Ramos (cell line): ENCODE results near the gene TSSK6.

ENCODE experiments used
- in situ Hi-C: fragments of 300-500 bp; cut with MboI; formaldehyde crosslinking; loops from one replicate; pipeline ENCODE4 v1.14.3; 2022; ENCODE audit warnings: low sequenced_read_pairs; ENCODE audit not compliant: unreplicated experiment

Gene TSSK6

DNA sequence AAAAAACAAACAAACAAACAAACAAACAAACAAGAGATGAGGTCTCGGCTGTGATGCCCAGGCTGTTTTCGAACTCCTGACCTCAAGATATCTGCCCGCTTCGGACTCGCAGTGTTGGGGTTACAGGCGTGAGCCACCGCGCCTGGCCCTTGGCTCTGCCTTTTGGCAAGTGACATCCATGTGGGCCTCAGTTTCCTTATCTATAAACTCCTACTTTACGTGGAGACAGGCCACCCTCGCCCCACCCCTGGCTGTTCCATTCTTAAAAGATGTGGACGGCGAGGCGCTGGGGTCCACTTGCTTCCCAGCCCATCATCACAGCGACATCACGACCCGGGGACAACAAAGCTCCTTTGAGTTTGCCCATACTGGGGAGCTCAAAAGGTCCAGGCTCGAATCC lies 1.7 kb downstream of the TSSK6 start:
- in situ Hi-C loops = no loop called here

DNA sequence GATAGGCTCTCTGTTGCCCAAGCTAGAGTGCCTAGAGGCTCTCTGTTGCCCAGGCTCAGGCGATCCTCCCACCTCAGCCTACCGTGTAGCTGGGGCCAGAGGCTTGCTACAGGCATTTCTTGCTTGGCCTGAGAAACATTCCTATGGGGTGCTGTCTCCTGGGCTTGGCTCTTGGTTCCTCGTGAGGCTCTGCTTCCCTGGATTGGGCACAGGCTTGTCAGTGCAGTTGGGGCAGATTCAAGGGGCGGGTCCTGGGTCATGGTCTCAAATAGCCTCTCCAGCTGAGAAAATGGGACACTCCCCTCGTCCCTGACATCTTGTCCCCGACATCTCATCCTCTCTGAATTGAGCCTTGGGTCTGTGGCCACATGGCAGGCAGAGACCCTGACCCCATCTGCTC lies 4.9 kb downstream of the TSSK6 start:
- in situ Hi-C loops = no loop called here

DNA sequence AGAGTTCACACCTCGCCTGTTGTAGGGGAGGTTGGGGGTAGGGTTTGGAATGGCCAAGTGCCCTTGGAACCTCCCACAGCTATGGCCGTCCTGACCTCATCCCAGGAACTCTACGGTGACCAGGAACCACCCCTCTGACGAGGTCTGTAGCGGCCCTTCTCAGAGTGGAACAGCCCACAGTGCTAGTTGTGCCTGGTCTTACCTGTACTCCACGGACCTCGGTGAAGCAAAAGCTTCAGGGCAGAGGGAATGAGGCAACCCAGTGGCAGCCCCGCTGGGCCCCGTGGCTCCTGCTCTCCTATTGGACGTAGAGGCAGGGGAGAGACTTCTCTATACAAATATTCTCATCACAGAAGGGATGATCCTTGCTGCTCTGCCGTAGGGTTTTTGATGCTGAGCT lies 7.1 kb downstream of the TSSK6 start:
- in situ Hi-C loops = no loop called here

DNA sequence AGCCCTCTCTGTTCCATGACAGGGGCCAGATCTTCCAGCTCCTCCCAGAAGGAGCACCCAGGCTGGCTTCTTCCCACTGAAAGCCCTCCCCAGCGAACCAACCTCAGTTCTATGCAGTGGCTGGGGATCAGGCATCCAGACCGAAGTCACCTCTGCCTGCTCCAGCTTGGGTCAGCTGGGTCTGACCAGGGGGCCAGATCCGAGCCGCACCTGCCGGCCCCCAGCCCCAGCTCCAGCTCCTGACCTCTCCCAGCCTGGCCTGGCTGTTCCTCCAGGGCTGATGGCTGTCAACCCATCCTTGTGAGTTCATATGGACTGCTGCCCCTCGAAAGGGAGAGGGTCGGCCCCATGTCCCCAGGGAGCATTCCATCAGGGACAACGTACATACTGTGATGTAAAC lies 8.0 kb downstream of the TSSK6 start:
- in situ Hi-C loops = no loop called here

DNA sequence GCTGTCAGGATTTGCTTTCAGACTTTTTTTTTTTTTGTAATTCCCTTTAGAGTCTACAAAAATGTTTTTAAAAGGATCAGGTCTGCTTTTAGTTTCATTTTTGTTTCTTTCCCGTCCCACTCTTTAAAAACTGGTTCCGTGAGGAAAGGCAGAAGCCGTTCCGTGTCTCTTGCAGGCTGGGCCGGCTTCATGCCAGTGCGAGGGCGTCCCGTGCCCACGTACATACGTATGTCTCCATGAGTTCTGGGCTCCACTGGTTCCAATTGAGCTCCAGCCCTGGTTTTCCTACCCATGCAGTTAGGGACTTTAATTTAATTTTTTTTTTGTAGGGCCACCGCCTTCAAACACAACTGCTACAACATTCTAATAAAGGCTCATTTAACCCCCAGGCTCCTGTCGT lies 8.8 kb downstream of the TSSK6 start:
- in situ Hi-C loops = no loop called here

DNA sequence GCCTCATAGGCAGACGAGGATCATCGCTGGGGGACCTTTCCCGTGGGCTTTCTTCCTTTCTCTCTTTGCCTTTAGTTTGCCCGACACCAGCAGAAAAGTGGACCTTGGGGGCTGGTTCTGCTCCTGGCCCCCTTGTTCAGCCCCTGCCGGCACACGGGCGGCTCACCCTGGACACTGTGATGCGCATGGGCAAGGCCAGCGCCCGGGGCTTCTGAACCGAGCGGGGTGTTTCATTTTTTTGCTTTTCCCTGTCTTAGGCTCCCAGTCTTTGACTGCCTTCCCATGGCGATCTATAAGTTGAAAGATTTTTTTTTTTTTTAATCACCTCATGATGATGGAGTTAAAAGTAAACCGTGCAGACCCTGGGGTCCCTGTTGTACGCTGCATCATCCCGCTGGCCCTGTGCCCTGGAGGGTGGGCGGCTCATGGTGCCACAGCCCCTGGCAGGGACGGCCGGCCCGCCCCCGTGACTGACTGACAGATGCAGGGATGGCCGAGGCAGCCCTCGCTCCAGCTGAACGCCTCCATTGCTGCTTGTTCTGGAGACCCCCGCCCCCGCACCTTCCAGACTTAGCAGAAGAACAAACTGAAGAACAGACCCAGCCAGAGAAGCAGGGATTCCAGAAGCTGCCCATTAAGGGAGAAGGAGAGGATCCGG lies 9.6 kb downstream of the TSSK6 start:
- in situ Hi-C loops = no loop called here

DNA sequence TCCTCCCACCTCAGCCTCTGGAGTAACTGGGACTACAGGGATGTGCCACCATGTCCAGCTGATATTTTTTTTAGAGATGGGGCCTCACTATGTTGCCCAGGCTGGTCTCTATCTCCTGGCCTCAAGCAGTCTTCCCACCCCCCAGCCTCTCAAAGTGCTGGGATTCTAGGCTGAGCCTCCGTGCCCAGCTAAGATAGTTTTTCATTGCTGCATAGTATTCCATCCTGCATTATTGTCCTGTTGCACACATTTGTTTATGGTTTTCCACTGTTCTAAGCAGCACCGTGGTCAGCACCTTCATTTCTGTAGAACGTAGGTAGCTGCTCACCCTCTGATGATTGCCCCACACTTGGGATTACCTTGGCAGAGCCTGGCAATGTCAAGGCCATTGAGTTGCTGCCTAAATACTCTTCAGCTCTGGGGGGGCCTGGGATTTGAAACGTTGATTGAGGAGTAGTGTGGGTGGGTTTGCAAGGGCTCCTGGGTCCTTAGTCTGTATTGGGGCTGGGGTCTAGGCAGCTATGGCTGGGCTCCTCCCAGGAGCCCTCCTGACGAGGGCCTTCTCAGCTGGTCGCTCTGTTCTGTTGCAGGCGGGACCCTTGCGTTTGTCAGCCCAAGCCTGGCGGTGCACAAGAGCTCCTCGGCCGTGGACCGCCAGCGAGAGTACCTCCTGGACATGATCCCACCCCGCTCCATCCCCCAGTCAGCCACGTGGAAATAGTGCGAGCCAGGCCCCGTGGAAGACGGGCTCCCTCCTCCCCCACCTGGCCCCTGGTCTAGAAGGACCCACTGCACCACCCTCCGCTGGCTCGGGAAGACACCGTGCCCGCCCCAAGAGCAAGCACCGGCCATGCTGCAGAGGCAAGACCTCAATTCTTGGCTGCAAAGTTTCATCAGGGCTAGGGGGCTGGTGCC lies 10.3 kb downstream of the TSSK6 start:
- in situ Hi-C loops = no loop called here

DNA sequence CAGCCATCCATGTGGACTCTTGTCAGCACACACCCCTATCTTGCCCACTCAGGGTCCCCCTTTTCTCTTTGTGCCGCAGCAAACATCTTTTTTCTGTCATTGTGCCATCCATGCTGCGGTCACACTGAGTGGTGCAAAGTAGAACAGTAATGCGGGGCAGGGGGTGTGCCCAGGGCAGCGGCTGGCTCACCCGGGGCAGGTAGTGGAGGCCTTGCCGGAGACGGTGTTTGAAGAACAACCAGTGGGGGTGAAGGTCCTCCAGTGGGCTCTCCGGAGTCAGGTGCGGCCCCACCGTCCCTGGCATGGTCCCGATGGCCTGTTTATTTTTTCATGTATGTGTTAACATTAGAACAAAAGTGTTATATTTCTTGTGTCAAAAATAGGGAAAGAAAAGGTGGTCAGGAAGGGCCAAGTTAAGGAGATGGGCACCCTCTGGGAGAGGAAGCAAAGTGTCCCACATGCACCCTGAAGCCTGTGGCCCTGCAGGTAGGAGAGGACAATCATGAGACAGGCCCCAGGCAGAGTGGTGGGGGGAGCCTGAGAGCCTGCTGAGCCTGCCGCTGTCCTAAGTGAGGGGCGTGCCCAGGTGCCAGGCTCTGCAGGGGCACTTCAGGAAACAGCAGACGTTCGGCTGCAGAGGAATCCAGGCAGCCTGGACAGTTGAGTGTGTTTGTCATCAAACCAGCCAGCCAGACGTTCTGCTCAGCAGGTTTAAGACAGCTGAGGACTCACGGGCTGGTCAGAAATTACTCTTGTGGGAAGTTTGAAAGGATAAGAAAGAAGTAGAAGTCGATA lies 12.3 kb downstream of the TSSK6 start:
- in situ Hi-C loops = no loop called here

DNA sequence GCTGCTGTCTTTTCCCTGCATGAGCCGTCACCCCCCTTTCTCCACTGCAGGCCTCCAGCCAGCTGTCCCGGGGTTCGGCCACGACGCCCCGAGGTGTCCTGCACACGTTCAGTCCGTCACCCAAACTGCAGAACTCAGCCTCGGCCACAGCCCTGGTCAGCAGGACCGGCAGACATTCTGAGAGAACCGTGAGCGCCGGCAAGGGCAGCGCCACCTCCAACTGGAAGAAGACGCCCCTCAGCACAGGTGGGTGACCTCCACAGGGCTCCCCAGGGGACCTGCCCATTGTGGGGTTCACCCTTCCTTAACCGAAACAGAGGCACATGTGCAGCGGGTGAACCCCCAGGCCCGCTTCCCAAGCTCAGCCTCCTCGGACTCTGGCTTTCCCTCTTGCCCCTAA lies 13.1 kb downstream of the TSSK6 start:
- in situ Hi-C loops = no loop called here

DNA sequence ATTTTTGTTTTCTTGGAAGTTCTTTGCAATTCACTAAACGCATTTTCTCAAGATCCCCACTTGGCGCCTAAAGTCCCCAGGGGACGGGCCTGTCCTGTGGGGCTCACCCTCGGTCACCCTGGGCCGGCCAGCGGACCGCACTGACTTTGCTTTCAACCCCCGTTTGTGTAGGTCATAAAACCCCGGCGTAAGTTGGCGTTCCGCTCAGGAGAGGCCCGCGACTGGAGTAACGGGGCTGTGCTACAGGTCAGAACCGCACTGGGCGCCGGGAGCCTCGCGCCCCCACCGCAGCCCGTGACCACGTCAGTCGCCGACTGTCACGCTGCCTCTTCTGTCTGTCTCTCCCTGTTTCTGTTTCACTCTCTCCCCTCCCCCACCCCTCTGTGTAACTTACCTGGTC lies 13.6 kb downstream of the TSSK6 start:
- in situ Hi-C loops = no loop called here

DNA sequence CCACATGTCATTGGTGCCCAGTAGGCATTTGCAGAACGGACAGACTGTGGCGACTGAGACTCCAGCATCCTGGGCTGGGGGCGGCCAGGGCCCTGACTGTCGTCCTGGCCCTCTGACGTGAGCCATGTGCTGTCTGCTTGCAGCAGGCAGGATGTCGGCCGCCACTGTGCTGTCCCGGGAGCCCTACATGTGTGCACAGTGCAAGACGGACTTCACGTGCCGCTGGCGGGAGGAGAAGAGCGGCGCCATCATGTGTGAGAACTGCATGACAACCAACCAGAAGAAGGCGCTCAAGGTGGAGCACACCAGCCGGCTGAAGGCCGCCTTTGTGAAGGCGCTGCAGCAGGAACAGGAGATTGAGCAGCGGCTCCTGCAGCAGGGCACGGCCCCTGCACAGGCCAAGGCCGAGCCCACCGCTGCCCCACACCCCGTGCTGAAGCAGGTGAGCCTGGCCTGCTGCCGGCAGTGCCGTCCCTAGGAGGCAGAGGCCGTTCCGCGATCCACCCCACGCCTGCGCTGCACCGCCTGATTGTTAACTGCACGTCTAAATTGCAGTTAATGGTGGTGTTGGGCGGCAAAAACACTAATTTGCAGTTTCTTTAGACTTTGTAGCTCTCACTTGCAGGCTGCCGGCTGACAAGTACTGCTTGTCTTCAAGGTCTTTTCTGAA lies 14.2 kb downstream of the TSSK6 start:
- in situ Hi-C loops = no loop called here

DNA sequence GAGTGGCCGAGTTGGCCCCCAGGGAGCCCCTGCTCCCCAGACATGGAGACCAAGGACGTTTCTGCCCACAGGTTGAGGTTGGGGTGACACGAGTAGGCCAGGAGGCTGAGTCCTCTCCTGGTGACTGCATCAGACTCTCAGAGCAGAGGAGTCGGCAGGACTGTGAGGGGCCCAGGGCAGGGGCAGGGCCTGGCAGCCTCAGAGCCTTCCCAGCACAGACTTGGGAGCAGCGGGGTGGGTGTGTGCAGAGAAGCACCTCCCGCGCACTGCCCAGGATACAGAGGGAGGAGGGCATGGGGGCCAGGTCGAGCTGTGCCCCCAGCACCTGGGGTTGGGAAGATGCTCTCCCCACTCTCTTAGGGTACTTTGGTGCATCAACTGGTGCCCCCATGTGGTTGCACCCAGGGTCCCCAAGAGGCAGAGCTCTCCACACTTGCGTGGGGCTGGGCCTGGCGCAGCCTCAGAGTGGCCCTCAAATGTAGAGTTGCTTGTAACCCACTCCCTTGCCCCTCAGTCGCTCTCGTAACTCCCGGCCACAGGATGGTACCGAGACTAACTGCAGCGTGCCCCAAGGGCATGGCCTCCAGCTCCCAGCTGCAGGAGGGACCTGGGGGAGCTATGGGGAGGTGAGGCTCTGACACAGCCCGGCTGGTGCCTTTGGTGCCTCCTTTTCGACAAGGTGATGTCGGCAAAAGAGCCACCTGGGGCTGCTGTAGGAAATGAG lies 15.9 kb downstream of the TSSK6 start:
- in situ Hi-C loops = loop anchor here (10.0 kb wide), 1 partner anchor 315 kb away; no protein-coding TSS in a partner anchor

DNA sequence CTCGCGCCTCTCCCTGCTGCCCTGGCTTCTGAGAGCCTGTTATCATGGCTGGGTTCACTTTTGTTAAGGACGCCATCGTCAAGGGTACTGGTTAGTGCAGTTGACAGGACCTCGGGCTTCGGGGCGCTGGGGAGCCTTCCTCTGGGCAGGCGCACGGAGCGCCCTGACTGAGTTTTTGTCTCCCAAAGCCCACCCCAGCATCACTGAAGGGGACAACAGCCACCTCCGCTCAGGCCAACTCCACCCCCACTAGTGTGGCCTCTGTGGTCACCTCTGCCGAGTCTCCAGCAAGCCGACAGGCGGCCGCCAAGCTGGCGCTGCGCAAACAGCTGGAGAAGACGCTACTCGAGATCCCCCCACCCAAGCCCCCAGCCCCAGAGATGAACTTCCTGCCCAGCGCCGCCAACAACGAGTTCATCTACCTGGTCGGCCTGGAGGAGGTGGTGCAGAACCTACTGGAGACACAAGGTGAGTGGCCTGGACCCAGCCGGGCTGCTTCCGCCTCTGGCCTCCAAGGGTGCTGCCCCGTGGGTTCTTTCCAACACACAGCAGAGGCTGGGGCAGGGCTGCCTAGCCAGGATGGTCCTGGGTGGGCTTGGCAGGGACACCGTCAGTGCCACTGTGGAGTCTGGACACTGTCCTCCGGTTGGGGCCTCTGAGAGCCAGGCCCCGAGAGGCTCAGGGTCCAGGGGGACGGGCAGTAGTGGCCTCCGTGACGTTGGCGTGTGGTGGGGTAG lies 16.9 kb downstream of the TSSK6 start:
- in situ Hi-C loops = loop anchor here (10.0 kb wide), 1 partner anchor 314 kb away; no protein-coding TSS in a partner anchor

DNA sequence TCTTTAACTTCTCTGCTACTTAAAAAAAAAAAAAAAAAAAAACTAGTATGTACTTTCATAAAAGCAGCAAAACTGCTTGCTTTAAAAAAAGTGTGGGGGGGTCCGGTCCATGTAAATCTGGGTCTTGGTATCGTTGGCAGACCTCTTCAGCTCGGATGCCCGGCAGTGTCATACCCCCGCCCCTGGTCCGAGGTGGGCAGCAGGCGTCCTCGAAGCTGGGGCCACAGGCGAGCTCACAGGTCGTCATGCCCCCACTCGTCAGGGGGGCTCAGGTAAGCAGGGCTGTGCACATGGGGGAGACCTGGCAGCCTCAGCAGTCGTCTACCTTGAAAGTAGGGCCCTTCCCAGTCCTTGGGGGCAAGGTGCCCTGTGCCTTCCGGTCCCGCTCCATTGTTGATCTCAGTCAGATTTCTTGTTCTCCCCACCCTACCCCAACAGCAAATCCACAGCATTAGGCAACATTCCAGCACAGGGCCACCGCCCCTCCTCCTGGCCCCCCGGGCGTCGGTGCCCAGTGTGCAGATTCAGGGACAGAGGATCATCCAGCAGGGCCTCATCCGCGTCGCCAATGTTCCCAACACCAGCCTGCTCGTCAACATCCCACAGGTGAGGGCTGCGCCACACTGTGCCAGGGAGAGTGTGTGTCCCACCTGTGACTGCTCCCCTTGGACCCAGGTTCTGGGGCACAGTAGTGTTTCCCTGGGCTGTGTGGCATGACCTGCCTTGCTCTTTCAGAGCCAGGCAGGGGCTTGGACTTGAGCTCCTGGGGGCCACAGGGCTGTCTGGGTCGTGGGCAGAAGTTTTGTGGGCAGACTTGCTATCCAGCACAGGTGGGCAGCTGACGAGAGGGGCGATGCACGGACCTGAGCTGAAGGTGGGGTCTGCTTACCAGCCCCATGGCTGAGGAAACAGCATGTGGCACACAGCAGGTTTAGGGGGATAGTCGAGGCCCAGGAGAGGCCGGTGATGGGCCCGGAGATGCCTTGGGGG lies 19.4 kb downstream of the TSSK6 start:
- in situ Hi-C loops = loop anchor here (10.0 kb wide), 1 partner anchor 311 kb away; no protein-coding TSS in a partner anchor

DNA sequence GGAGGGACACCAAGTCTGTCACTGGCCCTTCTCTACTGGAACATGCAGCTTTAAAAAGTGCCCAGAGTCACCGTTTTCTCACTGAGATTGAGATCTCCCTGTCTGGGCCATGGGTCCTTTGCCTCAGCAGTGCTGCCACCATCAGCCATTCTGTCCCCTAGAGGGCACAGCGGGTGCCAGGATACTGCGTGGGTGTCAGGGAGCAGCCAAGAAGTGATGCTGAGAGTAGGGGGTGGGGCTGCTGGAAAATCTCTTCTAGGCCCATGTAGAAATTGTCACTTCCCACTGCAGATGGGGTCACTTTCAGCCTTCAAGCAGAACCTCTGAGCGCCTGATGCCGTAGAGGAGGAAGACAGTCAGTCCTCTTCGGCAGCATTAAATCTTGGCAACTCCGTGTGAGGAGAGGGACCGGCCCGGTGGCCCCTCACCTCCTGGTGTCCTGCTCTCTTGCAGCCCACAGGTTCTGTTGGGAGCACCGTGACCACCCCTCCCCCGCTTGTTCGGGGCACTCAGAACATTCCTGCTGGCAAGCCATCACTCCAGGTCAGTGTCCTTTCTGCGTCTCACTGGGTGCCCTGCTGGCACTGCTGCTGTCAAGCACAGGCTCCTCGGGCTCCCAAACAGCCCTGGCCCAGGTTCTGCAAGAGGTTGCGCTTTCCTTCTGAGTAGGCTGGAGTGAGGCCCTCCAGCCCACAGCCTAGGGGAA lies 21.4 kb downstream of the TSSK6 start:
- in situ Hi-C loops = loop anchor here (5.0 to 10.0 kb wide), 2 partner anchors 127 to 309 kb away; no protein-coding TSS in a partner anchor

DNA sequence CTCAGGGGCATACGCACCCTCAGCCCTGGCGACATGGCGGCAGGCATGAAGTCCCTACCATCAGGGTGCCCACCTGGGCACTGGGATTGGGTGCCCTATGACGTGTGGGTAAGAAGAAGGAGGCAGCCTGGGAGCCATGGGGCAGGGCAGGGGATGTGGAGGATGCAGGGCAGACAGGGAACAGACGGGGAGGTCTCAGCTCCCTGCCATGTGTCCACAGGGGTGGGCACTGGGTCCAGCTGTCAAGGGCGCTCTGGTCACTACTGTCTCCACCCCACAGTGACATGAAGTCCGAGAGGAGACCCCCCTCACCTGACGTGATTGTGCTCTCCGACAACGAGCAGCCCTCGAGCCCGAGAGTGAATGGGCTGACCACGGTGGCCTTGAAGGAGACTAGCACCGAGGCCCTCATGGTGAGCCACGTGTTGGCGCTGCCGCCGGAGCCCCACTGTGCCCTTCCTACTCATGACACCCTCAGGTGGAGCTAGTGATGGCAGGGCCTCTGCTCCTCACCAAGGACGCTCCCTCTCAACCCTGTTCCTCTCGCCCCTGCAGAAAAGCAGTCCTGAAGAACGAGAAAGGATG lies 23.2 kb downstream of the TSSK6 start:
- in situ Hi-C loops = loop anchor here (5.0 to 10.0 kb wide), 2 partner anchors 125 to 307 kb away; no protein-coding TSS in a partner anchor
